Effector memory CD8-positive, alpha-beta T cell (primary cell): ENCODE data around the gene LITAF.
"Not testable (repeated sequence)": the region's sequence is repeated elsewhere in the genome, so short reads cannot be mapped to it uniquely, and the experiment has no call there.

Experiments
- ATAC-seq: fragments of 150-1000 bp; cut with Tn5 transposase; replicated peaks from 2 replicates; pipeline ENCODE4 v1.10.0; 2021; ENCODE audit warnings: mild to moderate bottlenecking, moderate library complexity
- DNase-seq, 3 experiments: peaks; one replicate each; pipeline ENCODE4 v3.0.0; 2021
- H3K27ac Mint-ChIP-seq, 2 donors: one replicate each; pipeline ENCODE4 v1.8.0; 2022; ENCODE audit warnings: mild to moderate bottlenecking in 2 of 2, mixed read lengths in 2 of 2, moderate library complexity in 2 of 2
- H3K27me3 Mint-ChIP-seq, 2 donors: one replicate each; pipeline ENCODE4 v1.8.0; 2022; ENCODE audit warnings: mixed read lengths in 2 of 2
- H3K36me3 Mint-ChIP-seq: one replicate; pipeline ENCODE4 v1.8.0; 2022; ENCODE audit warnings: mild to moderate bottlenecking, moderate library complexity, mixed read lengths; ENCODE audit not compliant: insufficient read depth
- H3K4me1 Mint-ChIP-seq, 2 donors: one replicate each; pipeline ENCODE4 v1.8.0; 2022; ENCODE audit warnings: low read depth in 2 of 2, mixed read lengths in 2 of 2
- H3K4me3 Mint-ChIP-seq, 2 donors: one replicate each; pipeline ENCODE4 v1.8.0; 2022; ENCODE audit warnings: mild to moderate bottlenecking in 2 of 2, mixed read lengths in 2 of 2, moderate library complexity in 2 of 2
- H3K9me3 Mint-ChIP-seq, 2 donors: one replicate each; pipeline ENCODE4 v1.8.0; 2022; ENCODE audit warnings: mixed read lengths in 2 of 2

LITAF gene

DNA sequence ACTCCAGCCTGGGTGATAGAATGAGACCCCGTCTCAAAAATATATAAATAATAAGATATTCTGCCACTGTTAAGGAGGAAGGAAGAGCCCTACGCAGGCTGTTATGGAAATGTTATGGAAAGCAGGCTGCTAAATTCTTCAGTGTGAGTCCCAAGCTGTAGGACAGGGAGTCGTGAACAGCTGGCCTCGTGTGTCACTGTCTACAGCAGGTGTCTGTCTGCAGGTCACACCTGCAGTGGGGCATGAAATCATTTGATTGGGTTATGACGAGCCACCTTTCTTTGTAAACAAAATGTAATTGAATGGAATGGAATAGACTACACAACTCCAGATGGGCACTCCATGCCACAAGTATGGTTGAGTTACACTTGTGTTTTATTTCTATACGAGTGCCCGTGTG lies 15.6 kb upstream of the LITAF start:
- H3K27ac Mint-ChIP-seq, result no peak overlapping the region
- no peak for ATAC-seq
- no peak overlapping the region for H3K4me3 Mint-ChIP-seq
- DNase-seq, result no peak
- no peaks in the 10 kb centered on the region for H3K36me3 Mint-ChIP-seq
- peaks cover 3 to 5% of the 10 kb centered on the region in 2 donors for H3K4me1 Mint-ChIP-seq
- H3K9me3 Mint-ChIP-seq, result no peaks in the 10 kb centered on the region
- H3K27me3 Mint-ChIP-seq, result no peaks in the 10 kb centered on the region

GRCh38 chr16:11601911-11602310 lies 15.2 kb upstream of the LITAF start:
- peaks cover 5 to 9% of the 10 kb centered on the region in 2 donors for H3K4me1 Mint-ChIP-seq
- H3K27me3 Mint-ChIP-seq, result no peaks in the 10 kb centered on the region
- no peak overlapping the region for H3K4me3 Mint-ChIP-seq
- H3K27ac Mint-ChIP-seq, result no peak overlapping the region
- H3K9me3 Mint-ChIP-seq, result no peaks in the 10 kb centered on the region
- ATAC-seq (no peak), DNase-seq (no peak)
- no peaks in the 10 kb centered on the region for H3K36me3 Mint-ChIP-seq

DNA sequence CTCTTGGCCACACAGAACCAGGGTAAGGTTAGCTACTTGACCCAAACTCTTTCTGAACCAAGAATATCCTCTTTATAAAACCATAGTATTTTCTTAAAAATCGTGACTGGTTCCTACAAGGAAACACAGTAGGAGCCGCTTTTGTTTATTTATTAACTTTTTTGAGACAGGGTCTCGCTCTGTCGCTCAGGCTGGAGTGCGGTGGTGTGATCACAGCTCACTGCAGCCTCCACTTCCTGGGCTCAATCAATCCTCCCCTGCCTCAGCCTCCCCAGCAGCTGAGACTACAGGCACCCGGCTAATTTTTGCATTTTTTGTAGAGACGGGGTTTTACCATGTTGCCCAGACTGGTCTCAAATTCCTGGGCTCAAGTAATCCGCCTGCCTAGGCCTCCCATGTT lies 14.7 kb upstream of the LITAF start:
- DNase-seq, result no peak
- Mint-ChIP-seq H3K27me3 (no peaks in the 10 kb centered on the region), H3K4me3 (no peak overlapping the region), H3K4me1 (peaks cover 5 to 9% of the 10 kb centered on the region in 2 donors), H3K36me3 (no peaks in the 10 kb centered on the region), H3K27ac (no peak overlapping the region), H3K9me3 (no peaks in the 10 kb centered on the region)
- ATAC-seq, result no peak

DNA sequence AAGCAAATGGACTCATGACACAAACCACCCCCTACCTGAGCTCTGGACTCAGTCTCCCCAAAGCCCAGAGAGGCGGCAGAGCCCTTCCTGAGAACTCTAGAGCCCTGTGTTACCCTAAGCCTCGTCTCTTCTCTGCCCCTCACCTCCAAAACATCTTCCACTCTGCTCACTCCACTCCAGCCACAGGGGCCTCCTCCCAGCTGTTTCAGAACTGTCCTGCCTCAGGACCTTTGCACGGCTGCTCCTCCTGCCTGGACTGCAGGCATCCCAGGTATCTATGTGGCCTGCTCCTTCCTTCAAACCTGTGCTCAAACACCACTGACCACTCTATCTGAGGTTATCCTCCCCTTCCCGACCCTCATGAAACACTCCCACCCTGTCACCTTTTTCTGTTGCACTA lies 12.9 kb upstream of the LITAF start:
- Mint-ChIP-seq H3K27me3 (no peaks in the 10 kb centered on the region), H3K36me3 (no peaks in the 10 kb centered on the region), H3K4me1 (peaks cover 6 to 9% of the 10 kb centered on the region in 2 donors), H3K27ac (no peak overlapping the region), H3K9me3 (no peaks in the 10 kb centered on the region), H3K4me3 (no peak overlapping the region)
- DNase-seq, result no peak
- ATAC-seq, result no peak

- DNase-seq (no peak), ATAC-seq (peak; percentile 61)
- H3K36me3 Mint-ChIP-seq, result no peaks in the 10 kb centered on the region
- H3K4me1 Mint-ChIP-seq, result peaks cover 6 to 9% of the 10 kb centered on the region in 2 donors
- peak overlapping the region in 1 of 2 donors; percentile 3 for H3K27ac Mint-ChIP-seq
- no peaks in the 10 kb centered on the region for H3K27me3 Mint-ChIP-seq
- no peak overlapping the region for H3K4me3 Mint-ChIP-seq
- H3K9me3 Mint-ChIP-seq, result no peaks in the 10 kb centered on the region
These were observed 10.7 kb upstream of the LITAF start for GRCh38 chr16:11597235-11598095.

GRCh38 chr16:11596572-11597226 lies 10.0 kb upstream of the LITAF start:
- peaks cover 6 to 9% of the 10 kb centered on the region in 2 donors for H3K4me1 Mint-ChIP-seq
- H3K27me3 Mint-ChIP-seq, result no peaks in the 10 kb centered on the region
- H3K4me3 Mint-ChIP-seq, result no peak overlapping the region
- ATAC-seq (no peak), DNase-seq (no peak)
- no peaks in the 10 kb centered on the region for H3K36me3 Mint-ChIP-seq
- H3K9me3 Mint-ChIP-seq, result no peaks in the 10 kb centered on the region
- H3K27ac Mint-ChIP-seq, result peak overlapping the region in 1 of 2 donors; percentile 3

DNA sequence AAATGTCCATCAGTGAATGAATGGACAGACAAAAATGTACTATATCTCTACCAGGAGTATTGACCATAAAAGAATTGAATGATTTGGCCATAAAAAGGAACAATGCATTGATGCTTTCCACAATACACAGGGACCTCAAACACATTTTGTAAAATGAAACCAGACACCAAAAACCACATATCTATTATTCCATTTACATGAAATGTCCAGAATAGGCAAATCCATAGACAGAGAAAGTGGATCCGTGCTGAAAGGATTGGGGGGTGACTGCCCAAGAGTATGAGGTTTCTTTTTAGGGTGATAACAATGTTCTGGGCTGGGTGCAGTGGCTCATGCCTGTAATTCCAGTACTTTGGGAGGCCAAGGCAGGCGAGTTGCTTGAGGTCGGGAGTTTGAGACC lies 6.9 kb upstream of the LITAF start:
- ATAC-seq (no peak), DNase-seq (no peak)
- H3K36me3 Mint-ChIP-seq, result no peaks in the 10 kb centered on the region
- H3K27ac Mint-ChIP-seq, result no peak overlapping the region
- no peaks in the 10 kb centered on the region for H3K27me3 Mint-ChIP-seq
- H3K9me3 Mint-ChIP-seq, result no peaks in the 10 kb centered on the region
- H3K4me3 Mint-ChIP-seq, result no peak overlapping the region
- peaks cover 6 to 12% of the 10 kb centered on the region in 2 donors for H3K4me1 Mint-ChIP-seq

DNA sequence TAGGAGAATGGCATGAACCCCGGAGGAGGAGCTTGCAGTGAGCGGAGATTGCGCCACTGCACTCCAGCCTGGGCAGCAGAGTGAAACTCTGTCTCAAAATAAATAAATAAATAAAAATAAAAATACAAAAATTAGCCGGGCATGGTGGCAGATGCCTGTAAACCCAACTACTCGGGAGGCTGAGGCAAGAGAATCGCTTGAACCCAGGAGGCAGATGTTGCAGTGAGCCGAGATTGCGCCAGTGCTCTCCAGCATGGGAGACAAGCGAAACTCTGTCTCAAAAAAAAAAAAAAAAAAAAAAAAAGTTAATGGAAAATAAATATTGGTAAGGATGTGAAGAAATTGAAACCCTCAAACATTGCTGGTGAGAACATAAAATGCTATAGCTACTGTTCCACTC lies 6.4 kb upstream of the LITAF start:
- H3K27me3 Mint-ChIP-seq, H3K4me3 Mint-ChIP-seq, H3K36me3 Mint-ChIP-seq, ATAC-seq, H3K27ac Mint-ChIP-seq, DNase-seq, H3K9me3 Mint-ChIP-seq: not testable (repeated sequence)
- peaks cover 6 to 13% of the 10 kb centered on the region in 2 donors for H3K4me1 Mint-ChIP-seq

- ATAC-seq, H3K27ac Mint-ChIP-seq, H3K9me3 Mint-ChIP-seq, H3K4me1 Mint-ChIP-seq, H3K27me3 Mint-ChIP-seq, DNase-seq, H3K4me3 Mint-ChIP-seq, H3K36me3 Mint-ChIP-seq: not testable (repeated sequence)
These were observed 4.9 kb upstream of the LITAF start for GRCh38 chr16:11591630-11592029.

- Mint-ChIP-seq H3K9me3 (no peaks in the 10 kb centered on the region), H3K4me3 (no peak overlapping the region), H3K27ac (peak overlapping the region in 1 of 2 donors; percentile 41), H3K4me1 (peaks cover 11 to 14% of the 10 kb centered on the region in 2 donors), H3K36me3 (peaks cover 29% of the 10 kb centered on the region), H3K27me3 (no peaks in the 10 kb centered on the region)
- ATAC-seq (no peak), DNase-seq (no peak)
These were observed 2.5 kb upstream of the LITAF start for GRCh38 chr16:11589198-11589550.

- Mint-ChIP-seq H3K4me1 (peaks cover 16 to 20% of the 10 kb centered on the region in 2 donors), H3K4me3 (peak overlapping the region in 1 of 2 donors; percentile 36), H3K27ac (peak overlapping the region; percentile 41 to 98), H3K27me3 (no peaks in the 10 kb centered on the region), H3K36me3 (peaks cover 34% of the 10 kb centered on the region), H3K9me3 (no peaks in the 10 kb centered on the region)
- DNase-seq, result no peak
- no peak for ATAC-seq
These were observed 1.8 kb upstream of the LITAF start for GRCh38 chr16:11588321-11589197.

GRCh38 chr16:11587643-11588247 lies 1.0 kb upstream of the LITAF start:
- peak overlapping the region; percentile 91 to 95 for H3K4me3 Mint-ChIP-seq

GRCh38 chr16:11586378-11586855 lies 302 bp downstream of the LITAF start:
- no peaks in the 10 kb centered on the region for H3K9me3 Mint-ChIP-seq
- H3K4me3 Mint-ChIP-seq, result peak overlapping the region; percentile 91 to 97
- H3K27ac Mint-ChIP-seq, result peak overlapping the region; percentile 97 to 98
- DNase-seq (no peak), ATAC-seq (peak; percentile 0)
- H3K36me3 Mint-ChIP-seq, result peaks cover 52% of the 10 kb centered on the region
- peaks cover 32 to 39% of the 10 kb centered on the region in 2 donors for H3K4me1 Mint-ChIP-seq
- no peaks in the 10 kb centered on the region for H3K27me3 Mint-ChIP-seq

More at GRCh38 chr16:11587643-11588247, 1.0 kb upstream of the LITAF start:
- peaks cover 21 to 26% of the 10 kb centered on the region in 2 donors for H3K4me1 Mint-ChIP-seq
- H3K9me3 Mint-ChIP-seq, result no peaks in the 10 kb centered on the region
- no peak for ATAC-seq
- DNase-seq, result no peak
- H3K27me3 Mint-ChIP-seq, result no peaks in the 10 kb centered on the region
- peak overlapping the region; percentile 97 to 98 for H3K27ac Mint-ChIP-seq
- peaks cover 39% of the 10 kb centered on the region for H3K36me3 Mint-ChIP-seq
